ENCODE results near the gene SLCO3A1. TPM values are rescaled to one million over a fixed set of nuclear protein-coding genes. Genes with fewer than 3 reads are reported as not detected.

SLCO3A1 gene
- total RNA-seq, 3 donors from 2014 or later = 8.5 to 14.1 (median 13.6) TPM

GRCh38 chr15:91981821-91982800 is 128.6 kb downstream of the SLCO3A1 start:
- Histone ChIP-seq H3K4me3 (no peak overlapping the region), H3K9me3 (no peaks in the 10 kb centered on the region), H3K27me3 (no peaks in the 10 kb centered on the region), H3K4me1 (no peaks in the 10 kb centered on the region), H3K36me3 (no peaks in the 10 kb centered on the region), H3K27ac (no peak overlapping the region)
- DNase-seq (ENCODE audit: low spot score in 2 of 2) = no peak
- intact Hi-C loops (cut with DNase I; ENCODE audit: low total_unique reads) = no loop called here
- TF ChIP-seq POLR2A (IDR thresholded peaks at IDR 0.05) (no peak), POLR2AphosphoS5 (IDR thresholded peaks at IDR 0.05) (no peak)
- TF ChIP-seq, protein P1, sequence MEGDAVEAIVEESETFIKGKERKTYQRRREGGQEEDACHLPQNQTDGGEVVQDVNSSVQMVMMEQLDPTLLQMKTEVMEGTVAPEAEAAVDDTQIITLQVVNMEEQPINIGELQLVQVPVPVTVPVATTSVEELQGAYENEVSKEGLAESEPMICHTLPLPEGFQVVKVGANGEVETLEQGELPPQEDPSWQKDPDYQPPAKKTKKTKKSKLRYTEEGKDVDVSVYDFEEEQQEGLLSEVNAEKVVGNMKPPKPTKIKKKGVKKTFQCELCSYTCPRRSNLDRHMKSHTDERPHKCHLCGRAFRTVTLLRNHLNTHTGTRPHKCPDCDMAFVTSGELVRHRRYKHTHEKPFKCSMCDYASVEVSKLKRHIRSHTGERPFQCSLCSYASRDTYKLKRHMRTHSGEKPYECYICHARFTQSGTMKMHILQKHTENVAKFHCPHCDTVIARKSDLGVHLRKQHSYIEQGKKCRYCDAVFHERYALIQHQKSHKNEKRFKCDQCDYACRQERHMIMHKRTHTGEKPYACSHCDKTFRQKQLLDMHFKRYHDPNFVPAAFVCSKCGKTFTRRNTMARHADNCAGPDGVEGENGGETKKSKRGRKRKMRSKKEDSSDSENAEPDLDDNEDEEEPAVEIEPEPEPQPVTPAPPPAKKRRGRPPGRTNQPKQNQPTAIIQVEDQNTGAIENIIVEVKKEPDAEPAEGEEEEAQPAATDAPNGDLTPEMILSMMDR (IDR thresholded peaks at IDR 0.05) = no peak

GRCh38 chr15:91983729-91984340 is 130.3 kb downstream of the SLCO3A1 start:
- H3K4me1 ChIP-seq = no peaks in the 10 kb centered on the region
- intact Hi-C loops (cut with DNase I; ENCODE audit: low total_unique reads) = no loop called here
- no peak for DNase-seq (ENCODE audit: low spot score in 2 of 2)
- no peaks in the 10 kb centered on the region for H3K27me3 ChIP-seq
- no peaks in the 10 kb centered on the region for H3K36me3 ChIP-seq
- no peak overlapping the region for H3K27ac ChIP-seq
- H3K9me3 ChIP-seq = no peaks in the 10 kb centered on the region
- TF ChIP-seq POLR2AphosphoS5 (IDR thresholded peaks at IDR 0.05) (no peak), POLR2A (IDR thresholded peaks at IDR 0.05) (no peak)
- TF ChIP-seq, protein P1 (IDR thresholded peaks at IDR 0.05) = no peak
- no peak overlapping the region for H3K4me3 ChIP-seq

- no peaks in the 10 kb centered on the region for H3K9me3 ChIP-seq
- TF ChIP-seq, protein P1 (IDR thresholded peaks at IDR 0.05) = no peak
- TF ChIP-seq POLR2AphosphoS5 (IDR thresholded peaks at IDR 0.05) (no peak), POLR2A (IDR thresholded peaks at IDR 0.05) (no peak)
- H3K4me1 ChIP-seq = no peaks in the 10 kb centered on the region
- H3K27me3 ChIP-seq = no peaks in the 10 kb centered on the region
- no peak for DNase-seq (ENCODE audit: low spot score in 2 of 2)
- H3K4me3 ChIP-seq = no peak overlapping the region
- intact Hi-C loops (cut with DNase I; ENCODE audit: low total_unique reads) = no loop called here
- no peak overlapping the region for H3K27ac ChIP-seq
- no peaks in the 10 kb centered on the region for H3K36me3 ChIP-seq
Measured at GRCh38 chr15:91985297-91985696, 131.8 kb downstream of the SLCO3A1 start.

DNA sequence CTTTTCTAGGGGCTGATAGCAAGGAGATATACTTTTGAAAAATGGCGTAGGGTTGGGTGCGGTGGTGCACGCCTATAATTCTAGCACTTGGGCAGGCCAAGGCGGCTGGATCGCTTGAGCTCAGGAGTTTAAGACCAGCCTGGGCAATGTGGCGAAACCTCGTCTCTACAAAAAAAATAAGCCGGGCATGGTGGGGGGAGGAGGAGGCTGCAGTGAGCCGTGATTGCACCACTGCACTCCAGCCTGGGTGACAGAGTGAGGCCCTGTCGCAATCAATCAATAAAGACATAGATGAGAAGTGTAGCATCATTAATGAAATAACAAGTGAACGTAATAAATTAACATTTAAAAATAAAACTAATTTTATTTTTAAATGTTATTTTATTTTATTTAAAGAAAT is 134.6 kb downstream of the SLCO3A1 start:
- H3K4me1 ChIP-seq = no peaks in the 10 kb centered on the region
- H3K36me3 ChIP-seq = no peaks in the 10 kb centered on the region
- H3K4me3 ChIP-seq = no peak overlapping the region
- intact Hi-C loops (cut with DNase I; ENCODE audit: low total_unique reads) = no loop called here
- no peaks in the 10 kb centered on the region for H3K27me3 ChIP-seq
- no peaks in the 10 kb centered on the region for H3K9me3 ChIP-seq
- no peak overlapping the region for H3K27ac ChIP-seq
- no peak for DNase-seq (ENCODE audit: low spot score in 2 of 2)
- TF ChIP-seq, protein P1 (IDR thresholded peaks at IDR 0.05) = no peak
- TF ChIP-seq POLR2A (IDR thresholded peaks at IDR 0.05) (no peak), POLR2AphosphoS5 (IDR thresholded peaks at IDR 0.05) (no peak)

GRCh38 chr15:91988655-91989054 is 135.1 kb downstream of the SLCO3A1 start:
- TF ChIP-seq POLR2AphosphoS5 (IDR thresholded peaks at IDR 0.05) = no peak
- TF ChIP-seq, protein P1 (IDR thresholded peaks at IDR 0.05) = no peak
- no peak for TF ChIP-seq POLR2A (IDR thresholded peaks at IDR 0.05)
- Histone ChIP-seq H3K36me3 (no peaks in the 10 kb centered on the region), H3K9me3 (no peaks in the 10 kb centered on the region), H3K27ac (no peak overlapping the region), H3K4me1 (no peaks in the 10 kb centered on the region), H3K27me3 (no peaks in the 10 kb centered on the region), H3K4me3 (no peak overlapping the region)
- intact Hi-C loops (cut with DNase I; ENCODE audit: low total_unique reads) = no loop called here
- no peak for DNase-seq (ENCODE audit: low spot score in 2 of 2)
